GM12801 (cell line): ENCODE data around the gene CTBP2.

ENCODE experiments used
- TF ChIP-seq, protein P1 (sequence below): IDR thresholded peaks from one replicate; pipeline ENCODE4 v1.5.1; 2011; ENCODE audit warnings: control low read depth; ENCODE audit not compliant: insufficient read length; ENCODE audit errors: extremely low read depth

CTBP2 gene

DNA sequence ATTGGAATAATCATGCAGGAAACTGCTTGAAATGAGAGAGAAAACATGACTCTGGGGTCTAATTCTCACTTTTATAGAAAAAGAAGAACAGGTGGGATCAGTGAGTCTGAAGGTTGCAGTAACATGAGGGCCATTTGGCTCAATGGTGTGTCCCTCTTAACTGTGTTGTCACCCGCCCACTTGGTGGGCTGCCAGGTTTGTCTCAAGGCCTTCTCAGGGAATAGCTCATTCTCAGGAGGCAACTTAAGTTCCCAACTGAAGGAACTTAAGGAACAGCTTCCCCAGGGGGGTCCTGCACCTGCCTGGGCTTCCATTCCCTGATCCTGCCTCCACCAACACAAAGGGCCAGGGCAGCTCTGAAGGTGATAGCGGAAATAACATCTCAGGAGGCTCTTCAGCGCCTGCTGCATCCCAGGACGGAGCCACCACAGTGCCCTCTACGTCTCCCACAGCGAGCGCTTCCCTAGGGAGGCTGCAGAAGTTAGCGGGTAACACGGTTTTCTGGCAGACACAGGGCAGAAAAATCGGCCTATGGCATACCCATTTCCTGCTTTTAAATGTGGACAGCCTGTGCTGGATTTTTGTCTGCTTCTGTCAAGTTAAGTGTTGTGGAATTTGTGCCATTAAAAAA, 129.7 kb downstream of the CTBP2 start:
- TF ChIP-seq, protein P1, sequence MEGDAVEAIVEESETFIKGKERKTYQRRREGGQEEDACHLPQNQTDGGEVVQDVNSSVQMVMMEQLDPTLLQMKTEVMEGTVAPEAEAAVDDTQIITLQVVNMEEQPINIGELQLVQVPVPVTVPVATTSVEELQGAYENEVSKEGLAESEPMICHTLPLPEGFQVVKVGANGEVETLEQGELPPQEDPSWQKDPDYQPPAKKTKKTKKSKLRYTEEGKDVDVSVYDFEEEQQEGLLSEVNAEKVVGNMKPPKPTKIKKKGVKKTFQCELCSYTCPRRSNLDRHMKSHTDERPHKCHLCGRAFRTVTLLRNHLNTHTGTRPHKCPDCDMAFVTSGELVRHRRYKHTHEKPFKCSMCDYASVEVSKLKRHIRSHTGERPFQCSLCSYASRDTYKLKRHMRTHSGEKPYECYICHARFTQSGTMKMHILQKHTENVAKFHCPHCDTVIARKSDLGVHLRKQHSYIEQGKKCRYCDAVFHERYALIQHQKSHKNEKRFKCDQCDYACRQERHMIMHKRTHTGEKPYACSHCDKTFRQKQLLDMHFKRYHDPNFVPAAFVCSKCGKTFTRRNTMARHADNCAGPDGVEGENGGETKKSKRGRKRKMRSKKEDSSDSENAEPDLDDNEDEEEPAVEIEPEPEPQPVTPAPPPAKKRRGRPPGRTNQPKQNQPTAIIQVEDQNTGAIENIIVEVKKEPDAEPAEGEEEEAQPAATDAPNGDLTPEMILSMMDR, result no peak

DNA sequence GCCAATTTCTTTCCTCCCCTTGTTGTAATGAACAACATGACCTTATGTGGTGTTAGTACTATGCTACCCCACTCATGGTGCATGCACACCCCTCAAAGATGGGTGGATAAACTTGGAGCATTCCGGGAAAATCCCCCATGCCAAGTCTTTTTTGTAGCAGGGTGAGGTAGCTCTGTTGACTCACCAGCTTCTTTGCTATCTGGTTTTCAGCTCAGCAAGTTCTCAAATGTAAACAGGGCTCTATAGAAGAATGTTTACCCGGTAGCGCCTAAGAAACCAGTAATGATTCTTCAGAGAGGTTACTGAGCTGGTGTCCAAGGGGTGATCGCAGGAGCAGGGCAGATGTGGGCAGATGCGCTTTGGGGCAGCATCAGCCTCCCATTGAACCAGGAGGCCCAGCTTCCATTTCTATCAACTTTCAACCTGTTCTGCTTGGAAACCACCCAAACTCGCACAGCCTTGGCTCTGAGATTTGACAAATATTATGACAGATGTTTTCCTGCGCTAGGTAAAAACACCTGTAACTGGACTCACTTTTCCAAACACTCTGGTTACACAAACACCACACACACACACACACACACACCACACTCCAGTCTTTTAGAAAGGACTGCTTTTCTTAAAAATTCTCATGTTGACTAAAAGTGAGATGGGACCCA, 130.7 kb downstream of the CTBP2 start:
- TF ChIP-seq, protein P1, result no peak

DNA sequence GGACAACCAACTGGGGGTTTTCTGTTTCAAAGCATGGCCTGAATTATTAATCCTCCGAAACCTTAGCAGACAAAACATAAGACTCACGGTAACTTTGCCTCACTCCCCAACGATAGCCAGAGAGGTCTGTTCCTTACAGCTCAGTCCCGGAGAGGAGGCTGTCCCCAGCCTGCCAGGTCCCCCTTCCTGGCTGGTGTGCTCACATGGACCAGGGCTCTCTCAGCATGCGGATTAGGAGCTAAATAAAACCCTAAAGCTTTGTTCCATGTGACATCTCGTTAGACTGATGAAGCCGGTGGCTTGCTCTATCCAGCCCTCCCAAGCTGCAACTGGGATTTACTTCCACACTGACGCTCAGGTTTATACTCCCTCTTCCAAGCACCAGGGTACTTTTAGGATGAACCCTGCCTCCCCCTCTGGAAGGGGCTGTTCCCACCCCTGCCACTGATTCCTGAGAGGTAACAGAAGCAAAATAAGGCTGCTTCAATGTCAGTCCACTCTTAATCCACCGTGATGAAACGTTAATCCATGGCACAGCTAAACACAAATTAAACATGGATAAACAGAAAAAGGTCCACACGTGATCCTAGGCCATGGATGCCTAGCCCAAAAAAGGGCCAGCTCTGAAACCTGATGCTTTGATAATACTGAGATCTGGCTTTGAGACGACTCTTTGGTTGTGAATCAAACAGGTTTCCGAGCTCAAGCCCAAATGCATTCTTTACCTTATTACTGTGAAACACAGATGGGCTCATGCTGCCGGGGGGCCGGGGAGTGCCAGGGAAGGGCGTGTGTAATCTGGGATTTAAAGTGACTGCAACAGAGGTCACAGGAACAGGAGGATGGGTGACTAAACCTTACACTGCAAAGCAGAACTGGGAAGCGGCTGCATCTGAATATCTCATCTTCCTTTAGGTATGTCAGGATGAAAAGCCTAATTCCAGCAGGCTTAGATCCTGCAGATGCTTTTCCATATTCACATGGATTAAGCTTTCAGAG, 132.2 kb downstream of the CTBP2 start:
- TF ChIP-seq, protein P1, result no peak

DNA sequence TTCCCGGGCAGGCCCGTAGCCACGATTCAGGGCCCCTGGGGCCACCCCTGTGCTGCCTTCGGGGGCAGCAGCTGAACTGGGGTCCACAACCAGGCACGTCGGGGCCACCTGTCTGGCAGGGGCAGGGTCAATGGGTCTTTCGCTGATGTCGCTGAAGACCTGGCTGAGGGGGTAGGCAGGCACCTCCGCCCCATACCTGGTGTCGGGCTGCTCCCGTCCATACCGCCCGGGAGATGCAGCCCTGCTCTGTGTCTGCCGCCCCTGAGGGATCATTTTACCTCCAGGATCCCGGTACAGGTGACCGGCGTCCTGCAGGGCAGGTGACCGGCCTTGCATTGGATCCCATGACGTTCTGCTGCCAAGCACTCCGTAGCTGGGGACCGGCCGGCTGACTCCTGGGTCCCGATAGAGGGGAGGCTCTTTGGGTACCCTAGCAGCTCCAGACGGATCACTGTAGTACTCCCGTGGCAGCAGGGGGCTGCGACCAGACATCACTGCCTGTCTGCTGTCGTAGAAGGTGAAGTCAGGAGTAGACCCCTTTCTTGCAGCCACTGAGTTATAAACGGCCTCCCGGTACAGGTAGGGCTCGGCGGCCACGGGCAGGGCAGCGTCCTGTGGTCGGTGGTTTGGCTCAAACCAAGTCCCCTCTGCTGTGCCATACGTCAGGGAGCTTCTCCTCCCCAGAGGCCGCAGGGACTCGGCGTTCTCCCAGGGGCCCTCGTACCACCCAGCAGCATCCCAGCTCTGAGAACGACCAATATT, 133.2 kb downstream of the CTBP2 start:
- TF ChIP-seq, protein P1, result no peak

DNA sequence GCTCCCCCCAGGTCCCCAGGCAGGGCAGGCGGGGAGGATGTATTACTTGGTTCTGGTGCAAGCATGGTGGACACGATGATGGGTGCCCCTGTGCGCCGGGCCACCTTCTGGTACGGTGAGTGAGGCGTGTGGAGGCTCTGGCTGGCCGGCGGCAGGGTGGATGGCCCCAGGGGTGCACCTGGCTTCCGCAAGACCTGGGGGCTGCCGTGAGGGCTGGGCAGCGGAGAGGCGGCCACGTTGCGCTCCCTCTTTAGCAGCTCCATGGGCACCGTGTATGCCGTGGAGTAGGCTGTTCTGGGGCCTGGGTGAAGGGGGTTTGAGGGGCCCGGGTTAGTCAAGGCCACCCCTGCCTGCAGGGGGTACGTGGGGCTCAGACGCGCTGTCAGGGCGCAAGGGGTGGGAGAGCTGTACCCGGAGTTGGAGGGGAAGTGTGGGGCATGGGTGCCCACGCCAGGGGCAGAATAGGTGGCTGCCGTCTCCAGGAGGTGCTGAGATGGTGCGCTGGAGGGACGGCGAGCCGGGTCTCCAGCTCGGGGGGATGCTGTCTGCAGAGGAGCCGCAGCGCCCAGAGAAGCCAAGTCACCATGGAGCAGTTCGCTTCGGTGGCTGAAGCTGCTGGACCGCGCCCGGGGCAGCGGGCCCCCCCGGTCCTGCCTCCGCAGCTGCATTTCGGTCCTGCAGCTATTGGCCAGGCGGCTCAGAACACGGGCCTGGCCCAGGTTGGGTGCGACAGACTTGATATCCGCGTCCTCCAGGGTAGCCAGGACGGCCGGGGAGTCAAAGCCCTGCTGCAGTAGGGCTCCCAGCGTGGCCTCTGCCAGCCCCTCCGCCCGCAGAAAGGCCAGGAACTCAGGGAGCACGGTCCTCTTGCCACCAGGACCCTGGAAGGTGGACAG, 134.1 kb downstream of the CTBP2 start:
- TF ChIP-seq, protein P1, result no peak

DNA sequence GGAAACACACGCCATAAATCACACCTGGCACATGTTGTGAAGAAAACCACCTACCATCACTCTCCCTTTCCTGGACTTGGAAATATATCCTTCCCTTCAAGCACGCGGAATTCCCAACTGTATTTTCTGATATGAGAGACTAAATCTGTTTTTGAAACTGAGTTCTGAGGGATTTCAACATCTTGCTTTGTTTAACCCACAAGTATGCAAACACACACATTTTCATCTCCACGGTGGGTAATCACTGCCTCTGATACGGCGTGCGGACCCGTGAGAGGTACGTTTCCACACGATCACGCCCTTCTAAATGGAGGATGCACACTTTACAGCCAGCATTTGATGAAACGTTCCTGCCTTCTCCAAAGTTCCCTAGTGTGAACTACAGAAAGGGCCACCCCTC, 135.0 kb downstream of the CTBP2 start:
- TF ChIP-seq, protein P1, result no peak
